ENCODE data around the gene CYP46A1. TPM values are rescaled to one million over a fixed set of nuclear protein-coding genes. Genes with fewer than 3 reads are reported as not detected.

The CYP46A1 gene
- total RNA-seq, 1 experiment from 2014 or later, result 0.36 TPM

DNA sequence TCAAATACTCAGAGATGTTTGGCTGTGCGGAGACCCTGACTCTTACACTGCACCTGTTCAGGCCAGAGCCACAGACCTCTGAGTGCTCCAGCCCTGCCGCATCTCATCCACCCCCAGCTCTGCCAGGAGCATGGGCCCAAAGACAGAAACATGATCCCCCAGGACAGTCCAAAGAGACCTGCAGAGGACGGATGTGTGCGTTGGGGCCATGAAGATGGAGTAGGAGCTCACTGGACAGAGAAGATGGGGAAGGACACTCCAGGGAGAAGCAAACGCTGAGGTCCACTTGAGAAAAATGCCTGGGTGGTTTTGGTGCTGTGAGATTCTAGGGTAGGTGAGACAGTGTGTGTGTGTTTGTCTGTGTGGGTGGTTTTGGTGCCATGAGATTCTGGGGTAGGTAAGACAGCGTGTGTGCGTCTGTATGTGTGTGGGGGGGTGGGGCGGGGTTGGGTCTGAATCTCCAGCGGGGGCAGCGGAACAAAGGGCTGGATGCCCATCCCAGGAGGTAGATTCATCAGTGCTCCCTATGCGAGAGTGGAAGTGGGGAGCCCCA lies 40.0 kb upstream of the CYP46A1 start:
- Histone ChIP-seq H3K27me3 (ENCODE audit: control insufficient read depth, insufficient read depth, low read length) (no peaks in the 10 kb centered on the region), H3K36me3 (ENCODE audit: control insufficient read depth, insufficient read depth, low read length) (no peaks in the 10 kb centered on the region), H3K4me3 (ENCODE audit: low read depth in 2 of 2, low read length in 2 of 2) (no peak overlapping the region), H3K9me3 (ENCODE audit: control insufficient read depth, insufficient read depth, low read depth, low read length) (no peaks in the 10 kb centered on the region), H3K4me1 (ENCODE audit: control insufficient read depth, insufficient read depth, low read length) (no peaks in the 10 kb centered on the region), H3K27ac (ENCODE audit: low read length) (no peak overlapping the region)
- CTCF ChIA-PET, result no interaction called here
- ATAC-seq, result no peak
- no TSS peak for BruUV-seq (replicated peaks)
- in situ Hi-C loops (cut with HindIII; ENCODE audit: low pct_unique_long_range_greater_than_20kb, low sequenced_read_pairs), result no loop called here
- intact Hi-C loops (cut with micrococcal nuclease; ENCODE audit: unreplicated experiment), result no loop called here
- TF ChIP-seq POLR2AphosphoS5 (IDR thresholded peaks at IDR 0.05; ENCODE audit: low read depth, low read length) (no peak), SIN3A (IDR thresholded peaks at IDR 0.05; ENCODE audit: borderline replicate concordance, insufficient read depth, low read depth, low read length) (no peak), TCF7L2 (IDR thresholded peaks at IDR 0.05; ENCODE audit: low read depth, low read length) (no peak)
- TF ChIP-seq, protein P1, sequence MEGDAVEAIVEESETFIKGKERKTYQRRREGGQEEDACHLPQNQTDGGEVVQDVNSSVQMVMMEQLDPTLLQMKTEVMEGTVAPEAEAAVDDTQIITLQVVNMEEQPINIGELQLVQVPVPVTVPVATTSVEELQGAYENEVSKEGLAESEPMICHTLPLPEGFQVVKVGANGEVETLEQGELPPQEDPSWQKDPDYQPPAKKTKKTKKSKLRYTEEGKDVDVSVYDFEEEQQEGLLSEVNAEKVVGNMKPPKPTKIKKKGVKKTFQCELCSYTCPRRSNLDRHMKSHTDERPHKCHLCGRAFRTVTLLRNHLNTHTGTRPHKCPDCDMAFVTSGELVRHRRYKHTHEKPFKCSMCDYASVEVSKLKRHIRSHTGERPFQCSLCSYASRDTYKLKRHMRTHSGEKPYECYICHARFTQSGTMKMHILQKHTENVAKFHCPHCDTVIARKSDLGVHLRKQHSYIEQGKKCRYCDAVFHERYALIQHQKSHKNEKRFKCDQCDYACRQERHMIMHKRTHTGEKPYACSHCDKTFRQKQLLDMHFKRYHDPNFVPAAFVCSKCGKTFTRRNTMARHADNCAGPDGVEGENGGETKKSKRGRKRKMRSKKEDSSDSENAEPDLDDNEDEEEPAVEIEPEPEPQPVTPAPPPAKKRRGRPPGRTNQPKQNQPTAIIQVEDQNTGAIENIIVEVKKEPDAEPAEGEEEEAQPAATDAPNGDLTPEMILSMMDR (IDR thresholded peaks at IDR 0.05), result no peak
- TF ChIP-seq, protein P2, sequence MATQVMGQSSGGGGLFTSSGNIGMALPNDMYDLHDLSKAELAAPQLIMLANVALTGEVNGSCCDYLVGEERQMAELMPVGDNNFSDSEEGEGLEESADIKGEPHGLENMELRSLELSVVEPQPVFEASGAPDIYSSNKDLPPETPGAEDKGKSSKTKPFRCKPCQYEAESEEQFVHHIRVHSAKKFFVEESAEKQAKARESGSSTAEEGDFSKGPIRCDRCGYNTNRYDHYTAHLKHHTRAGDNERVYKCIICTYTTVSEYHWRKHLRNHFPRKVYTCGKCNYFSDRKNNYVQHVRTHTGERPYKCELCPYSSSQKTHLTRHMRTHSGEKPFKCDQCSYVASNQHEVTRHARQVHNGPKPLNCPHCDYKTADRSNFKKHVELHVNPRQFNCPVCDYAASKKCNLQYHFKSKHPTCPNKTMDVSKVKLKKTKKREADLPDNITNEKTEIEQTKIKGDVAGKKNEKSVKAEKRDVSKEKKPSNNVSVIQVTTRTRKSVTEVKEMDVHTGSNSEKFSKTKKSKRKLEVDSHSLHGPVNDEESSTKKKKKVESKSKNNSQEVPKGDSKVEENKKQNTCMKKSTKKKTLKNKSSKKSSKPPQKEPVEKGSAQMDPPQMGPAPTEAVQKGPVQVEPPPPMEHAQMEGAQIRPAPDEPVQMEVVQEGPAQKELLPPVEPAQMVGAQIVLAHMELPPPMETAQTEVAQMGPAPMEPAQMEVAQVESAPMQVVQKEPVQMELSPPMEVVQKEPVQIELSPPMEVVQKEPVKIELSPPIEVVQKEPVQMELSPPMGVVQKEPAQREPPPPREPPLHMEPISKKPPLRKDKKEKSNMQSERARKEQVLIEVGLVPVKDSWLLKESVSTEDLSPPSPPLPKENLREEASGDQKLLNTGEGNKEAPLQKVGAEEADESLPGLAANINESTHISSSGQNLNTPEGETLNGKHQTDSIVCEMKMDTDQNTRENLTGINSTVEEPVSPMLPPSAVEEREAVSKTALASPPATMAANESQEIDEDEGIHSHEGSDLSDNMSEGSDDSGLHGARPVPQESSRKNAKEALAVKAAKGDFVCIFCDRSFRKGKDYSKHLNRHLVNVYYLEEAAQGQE (IDR thresholded peaks at IDR 0.05; ENCODE audit: insufficient read depth in 1 of 2, low read depth in 2 of 2, low read length in 1 of 2), result no peak
- no peak for DNase-seq (ENCODE audit: low read depth, low spot score)
- POLR2A ChIA-PET, result no interaction called here

DNA sequence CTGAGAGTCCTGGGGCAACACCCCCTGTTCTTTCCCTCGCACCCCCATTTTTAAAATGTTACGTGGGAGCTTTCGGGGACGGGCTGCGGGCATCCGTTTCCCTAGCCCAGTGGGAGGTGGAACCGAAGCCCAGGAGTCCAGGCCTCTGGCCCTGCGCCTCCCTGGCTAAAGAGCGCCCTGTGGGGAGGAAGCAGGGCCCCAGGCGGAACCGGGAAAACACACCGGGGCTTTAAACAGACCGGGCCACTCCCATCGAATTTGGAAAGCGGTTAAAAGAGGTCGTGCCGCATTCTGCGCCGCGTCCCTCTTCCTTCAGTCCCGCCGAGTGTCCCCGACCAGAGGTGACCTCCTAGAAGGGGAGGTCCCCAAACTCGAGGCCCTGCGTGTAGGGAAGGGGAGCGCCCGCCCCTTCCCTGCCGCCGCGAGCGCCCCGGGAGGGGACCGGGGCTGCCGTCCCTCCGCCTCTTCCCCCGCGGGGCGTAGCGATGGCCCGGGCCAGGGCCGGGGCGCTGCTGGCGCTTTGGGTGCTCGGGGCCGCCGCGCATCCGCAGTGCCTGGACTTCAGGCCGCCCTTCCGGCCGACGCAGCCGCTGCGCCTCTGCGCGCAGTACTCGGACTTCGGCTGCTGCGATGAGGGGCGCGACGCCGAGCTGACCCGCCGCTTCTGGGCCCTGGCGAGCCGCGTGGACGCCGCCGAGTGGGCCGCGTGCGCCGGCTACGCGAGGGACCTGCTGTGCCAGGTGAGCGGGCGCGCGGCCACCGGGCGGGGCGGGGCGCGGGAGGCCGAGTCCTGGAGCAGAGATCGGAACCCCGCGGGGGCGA lies 39.2 kb upstream of the CYP46A1 start, which contains the start of gene HHIPL1:
Gene HHIPL1 (plus strand): TSS at position 407 of the 822 bp plus-strand sequence. CDS start 79 bp downstream, at position 486.
- BruUV-seq (replicated peaks), result no TSS peak
- no peaks in the 10 kb centered on the region for H3K9me3 ChIP-seq (ENCODE audit: control insufficient read depth, insufficient read depth, low read depth, low read length)
- POLR2A ChIA-PET, result no interaction called here
- no peaks in the 10 kb centered on the region for H3K27me3 ChIP-seq (ENCODE audit: control insufficient read depth, insufficient read depth, low read length)
- 0 out of 2 replicates have a peak within 1 kb of the TSS, but pooled peaks have one; percentile 23 for H3K27ac ChIP-seq (ENCODE audit: low read length)
- H3K4me1 ChIP-seq (ENCODE audit: control insufficient read depth, insufficient read depth, low read length), result no peaks in the 10 kb centered on the region
- ATAC-seq, result peak; percentile 88
- CTCF ChIA-PET, result no interaction called here
- peak within 1 kb of the TSS; percentile 37 to 45 for H3K4me3 ChIP-seq (ENCODE audit: low read depth in 2 of 2, low read length in 2 of 2)
- in situ Hi-C loops (cut with HindIII; ENCODE audit: low pct_unique_long_range_greater_than_20kb, low sequenced_read_pairs) (no loop called here), intact Hi-C loops (cut with micrococcal nuclease; ENCODE audit: unreplicated experiment) (no loop called here)
- no peaks in the 10 kb centered on the region for H3K36me3 ChIP-seq (ENCODE audit: control insufficient read depth, insufficient read depth, low read length)
- DNase-seq (ENCODE audit: low read depth, low spot score), result no peak
- TF ChIP-seq POLR2AphosphoS5 (IDR thresholded peaks at IDR 0.05; ENCODE audit: low read depth, low read length), result no peak
- TF ChIP-seq TCF7L2 (IDR thresholded peaks at IDR 0.05; ENCODE audit: low read depth, low read length), result no peak
- TF ChIP-seq, protein P1 (IDR thresholded peaks at IDR 0.05), result no peak
- TF ChIP-seq, protein P2 (IDR thresholded peaks at IDR 0.05; ENCODE audit: insufficient read depth in 1 of 2, low read depth in 2 of 2, low read length in 1 of 2), result no peak
- no peak for TF ChIP-seq SIN3A (IDR thresholded peaks at IDR 0.05; ENCODE audit: borderline replicate concordance, insufficient read depth, low read depth, low read length)

All from Panc1 (cell line).